ENCODE data around the gene KRT6A. TPM values are rescaled to one million over a fixed set of nuclear protein-coding genes. Genes with fewer than 3 reads are reported as not detected.

Gene KRT6A
- 0.78 TPM in 1 of 2 replicates, not detected in the other for total RNA-seq

GRCh38 chr12:52493172-52493571 is at the start of gene KRT6A:
Gene KRT6A (minus strand): TSS chr12:52493257. CDS start chr12:52493188, 69 bp downstream.

GRCh38 chr12:52519826-52520662 is 27.0 kb upstream of the KRT6A start, which contains the start of gene KRT5:
Gene KRT5 (minus strand): TSS chr12:52520394. CDS start chr12:52520296, 98 bp downstream.

GRCh38 chr12:52473768-52474167 is 19.3 kb downstream of the KRT6A start, which contains the start of gene KRT6C:
Gene KRT6C (minus strand): TSS chr12:52473805. CDS start chr12:52473737, 68 bp downstream.

GRCh38 chr12:52452101-52452500 is 41.0 kb downstream of the KRT6A start, which contains the start of gene KRT6B:
Gene KRT6B (minus strand): TSS chr12:52452146. CDS start chr12:52452078, 68 bp downstream.

Other genes starting within 250 kb of the KRT6A start
- not detected in 2 replicates for gene KRT86, start 218.6 kb downstream of the KRT6A start, total RNA-seq
- gene KRT81, start 201.7 kb downstream of the KRT6A start, total RNA-seq: not detected in 2 replicates
- not detected in 2 replicates for gene KRT83, start 171.9 kb downstream of the KRT6A start, total RNA-seq
- not detected in 2 replicates for gene KRT85, start 125.8 kb downstream of the KRT6A start, total RNA-seq
- not detected in 2 replicates for gene KRT84, start 107.6 kb downstream of the KRT6A start, total RNA-seq
- gene KRT82, start 86.9 kb downstream of the KRT6A start, total RNA-seq: not detected in 2 replicates
- gene KRT75, start 58.9 kb downstream of the KRT6A start, total RNA-seq: not detected in 2 replicates
- gene KRT6B, start 41.1 kb downstream of the KRT6A start, total RNA-seq: not detected in 2 replicates
- gene KRT6C, start 19.5 kb downstream of the KRT6A start, total RNA-seq: not detected in 2 replicates
- gene KRT5, start 27.1 kb upstream of the KRT6A start, total RNA-seq: 0.20 TPM in 1 of 2 replicates, not detected in the other
- not detected in 2 replicates for gene KRT71, start 59.9 kb upstream of the KRT6A start, total RNA-seq
- gene KRT74, start 80.6 kb upstream of the KRT6A start, total RNA-seq: not detected in 2 replicates
- not detected in 2 replicates for gene KRT72, start 108.2 kb upstream of the KRT6A start, total RNA-seq
- not detected in 2 replicates for gene KRT73, start 125.3 kb upstream of the KRT6A start, total RNA-seq
- gene KRT2, start 159.0 kb upstream of the KRT6A start, total RNA-seq: not detected in 2 replicates
- gene KRT1, start 187.2 kb upstream of the KRT6A start, total RNA-seq: not detected in 2 replicates
- not detected in 2 replicates for gene KRT77, start 210.3 kb upstream of the KRT6A start, total RNA-seq

Measured in subcutaneous preadipocyte (primary cell).